Right renal cortex interstitium (tissue), 3 donors: ENCODE measurements around the gene ATG5. TPM values are rescaled to one million over a fixed set of nuclear protein-coding genes. Genes with fewer than 3 reads are reported as not detected.

Experiments used
- DNase-seq, 3 donors: peaks; one replicate each; pipeline ENCODE4 v3.0.0-alpha.2; 2013; ENCODE audit warnings: low read depth in 3 of 3, low spot score in 2 of 3
- polyA plus RNA-seq, 3 donors: library from polyadenylated mRNA; unstranded; fragments of 120-200 nt; gene quantifications; one replicate each; pipeline ENCODE4 v1.2.1, GENCODE V29; 2013; ENCODE audit not compliant: insufficient read length in 3 of 3

The ATG5 gene
- 10 to 100 TPM; 56.7 to 58.9 (median 57.9) TPM for polyA plus RNA-seq

DNA sequence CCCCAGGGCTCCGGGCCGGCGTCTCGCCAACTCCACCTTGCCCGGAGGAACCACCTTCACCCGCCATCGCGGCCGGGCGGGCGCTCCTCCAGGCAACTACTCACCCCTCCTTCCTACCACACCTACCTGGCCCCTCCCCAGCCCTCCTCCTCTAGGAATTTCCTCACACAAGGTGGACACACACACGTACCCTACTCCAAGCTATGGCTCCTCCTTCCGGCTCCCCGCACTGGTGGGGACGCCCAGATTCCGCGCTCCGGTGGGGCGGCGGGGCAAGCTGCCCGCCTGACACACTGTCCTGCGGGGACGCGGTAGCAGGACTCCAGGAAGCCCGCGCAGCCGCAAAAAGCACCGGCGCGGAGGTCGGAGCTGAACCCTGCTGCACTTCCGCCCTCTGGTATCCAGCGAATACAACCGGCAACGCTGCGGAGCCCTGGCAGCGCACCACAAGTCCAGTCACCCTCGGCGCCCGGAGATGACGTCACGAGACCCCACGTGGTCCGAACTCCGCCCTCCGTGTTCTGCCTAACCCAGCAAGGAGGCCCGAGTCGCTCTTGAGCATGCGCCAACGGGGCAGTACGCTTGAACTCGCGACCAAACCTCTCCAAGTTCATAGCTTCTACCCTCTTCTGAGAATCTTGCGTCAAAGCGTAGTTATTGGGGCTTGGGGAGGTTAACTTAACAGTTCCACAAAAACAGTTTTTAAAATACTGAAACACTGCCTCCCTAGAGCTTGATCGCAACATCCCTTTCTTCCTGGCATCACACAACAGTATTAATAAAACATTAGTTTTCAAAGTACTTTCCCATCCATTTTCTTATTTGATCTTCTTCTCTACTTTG is at the start of gene ATG5:
Gene ATG5 (minus strand): TSS at position 425 of the 843 bp plus-strand sequence. CDS start 9,552 bp downstream, outside the sequence.
- peak; percentile 92 to 98 (median 94) for DNase-seq

- DNase-seq = no peak
Observed at GRCh38 chr6:106373502-106374239, 48.1 kb upstream of the ATG5 start.

- no peak for DNase-seq
Observed at GRCh38 chr6:106372838-106373501, 47.4 kb upstream of the ATG5 start.

GRCh38 chr6:106370639-106371038 is 45.1 kb upstream of the ATG5 start:
- DNase-seq = no peak

DNA sequence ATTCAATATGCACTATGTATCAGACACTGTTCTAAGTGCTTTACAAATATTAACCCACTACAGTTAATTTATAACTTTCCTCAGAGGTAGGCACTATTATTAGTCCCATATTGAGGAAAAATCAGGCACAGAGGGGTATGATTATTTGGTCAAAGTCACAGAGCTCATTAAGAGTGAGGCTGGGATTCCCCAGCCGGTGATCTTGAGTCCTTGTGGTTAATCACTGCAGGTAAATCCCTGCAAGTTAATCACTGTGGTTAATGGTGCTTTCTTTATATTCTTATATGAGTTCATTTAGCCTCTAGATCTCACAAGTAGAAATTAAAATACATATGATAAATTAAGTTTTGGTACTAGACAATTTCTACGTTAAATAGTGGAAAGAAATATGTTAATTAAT is 44.2 kb upstream of the ATG5 start:
- DNase-seq = no peak

- DNase-seq = no peak
Observed at GRCh38 chr6:106363401-106364138, 38.0 kb upstream of the ATG5 start.

DNA sequence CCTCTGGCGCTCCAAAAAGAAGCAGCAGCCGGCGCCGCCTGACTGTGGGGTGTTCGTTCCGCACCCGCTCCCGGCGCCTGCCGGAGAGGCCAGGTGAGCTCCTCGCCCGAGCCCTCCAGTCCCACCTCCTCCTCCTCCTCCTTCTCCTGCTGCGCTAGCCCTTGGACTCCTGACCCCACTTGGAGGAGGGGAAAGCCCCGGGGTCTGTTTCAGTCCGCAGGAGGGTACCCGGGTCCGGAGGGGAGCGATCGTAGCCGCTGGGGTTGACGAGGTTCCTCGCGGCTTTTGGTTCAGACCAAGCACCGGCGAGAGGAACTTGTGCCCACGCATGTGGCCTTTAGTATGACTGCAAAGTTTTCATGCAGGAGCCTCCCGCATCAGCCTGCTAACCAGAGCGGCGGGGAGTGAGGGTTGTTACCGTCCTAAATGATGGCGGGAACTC is 35.5 kb upstream of the ATG5 start:
- no peak for DNase-seq

DNA sequence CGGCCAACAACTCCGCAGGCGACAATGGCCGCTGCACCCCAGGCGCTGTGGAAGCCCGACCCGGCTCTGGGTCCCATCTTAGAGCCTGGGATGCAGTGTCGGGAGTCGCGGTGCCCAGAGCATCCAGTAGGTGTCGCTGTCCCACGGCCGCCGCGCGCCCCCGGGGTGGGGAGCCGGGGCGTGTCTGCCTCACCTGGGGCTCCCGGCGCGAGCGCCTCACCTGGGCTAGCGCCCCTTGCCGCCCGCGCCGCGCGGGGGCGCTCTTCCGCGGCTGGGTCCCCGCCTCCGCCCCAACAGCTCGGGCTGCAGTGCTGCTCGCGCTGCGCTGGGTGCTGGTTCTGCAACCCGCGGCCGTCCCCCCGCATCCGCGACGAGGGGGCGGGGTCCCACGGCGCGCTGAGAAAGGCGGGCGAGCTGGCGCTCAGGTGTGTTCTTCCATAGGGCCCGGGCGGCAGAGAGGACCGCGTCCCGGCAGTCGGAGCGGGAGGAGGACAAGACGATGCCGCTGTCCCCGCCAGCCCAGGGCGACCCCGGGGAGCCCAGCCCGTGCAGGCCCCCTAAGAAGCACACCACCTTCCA is 34.9 kb upstream of the ATG5 start, which contains the start of gene CRYBG1:
Gene CRYBG1 (plus strand): TSS at position 308 of the 579 bp plus-strand sequence. CDS start 192 bp downstream, at position 500.
- DNase-seq = peak in 2 of 3 donors; percentile 27 to 39

- no peak for DNase-seq
Observed at GRCh38 chr6:106359959-106360409, 34.4 kb upstream of the ATG5 start.

GRCh38 chr6:106356378-106356777 is 30.8 kb upstream of the ATG5 start:
- DNase-seq = no peak

GRCh38 chr6:106347219-106347618 is 21.7 kb upstream of the ATG5 start:
- DNase-seq = no peak

GRCh38 chr6:106339334-106340029 is 13.9 kb upstream of the ATG5 start:
- peak in 1 of 3 donors; percentile 24 for DNase-seq

- peak in 2 of 3 donors; percentile 17 to 23 for DNase-seq
Observed at GRCh38 chr6:106334646-106335448, 9.3 kb upstream of the ATG5 start.

GRCh38 chr6:106324726-106325335 is 729 bp downstream of the ATG5 start:
- no peak for DNase-seq

DNA sequence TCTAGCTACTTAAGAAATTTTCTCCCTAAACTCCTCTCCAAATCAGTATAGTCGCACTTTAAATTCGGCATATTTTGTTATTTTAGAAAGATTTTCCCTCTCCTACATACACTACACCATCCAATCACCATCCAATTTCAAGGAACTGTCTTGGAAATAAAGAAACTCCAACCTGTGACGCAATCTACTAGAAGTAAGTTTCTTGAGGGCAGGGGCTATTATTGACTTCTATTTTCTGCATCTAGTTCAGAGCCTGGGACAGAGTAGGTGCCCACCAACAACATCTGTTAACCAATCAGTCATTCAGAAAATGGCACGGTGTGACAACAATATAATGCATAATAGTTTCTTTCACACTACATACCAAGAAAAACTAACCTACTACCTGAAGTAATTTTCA is 3.6 kb downstream of the ATG5 start:
- no peak for DNase-seq

GRCh38 chr6:106318851-106319250 is 6.7 kb downstream of the ATG5 start:
- DNase-seq = no peak

- DNase-seq = no peak
Observed at GRCh38 chr6:106318061-106318460, 7.5 kb downstream of the ATG5 start.

DNA sequence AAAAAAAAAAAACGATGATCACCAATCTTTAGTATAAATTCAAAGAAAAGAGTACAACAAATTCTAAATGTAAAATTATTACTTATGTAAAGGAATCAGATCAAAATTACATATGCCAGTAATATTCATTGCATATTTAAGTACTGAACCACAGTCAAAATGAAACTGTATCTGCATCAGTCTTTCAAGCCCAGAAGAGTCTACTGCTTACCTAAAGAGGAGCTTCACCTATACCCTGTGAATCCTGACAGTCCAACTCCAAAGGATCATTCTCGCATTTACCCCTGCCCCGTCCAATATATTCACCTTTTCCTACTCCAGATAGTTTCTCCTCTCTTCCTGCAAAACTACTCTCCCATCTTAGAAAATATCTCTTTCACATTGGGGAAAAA is 9.2 kb downstream of the ATG5 start:
- no peak for DNase-seq
